ENCODE measurements around the gene MUC5B. TPM values are rescaled to one million over a fixed set of nuclear protein-coding genes. Genes with fewer than 3 reads are reported as not detected.

MUC5B gene
- total RNA-seq, 4 donors from 2014 or later = 0.04 to 139 (median 1.6) TPM

DNA sequence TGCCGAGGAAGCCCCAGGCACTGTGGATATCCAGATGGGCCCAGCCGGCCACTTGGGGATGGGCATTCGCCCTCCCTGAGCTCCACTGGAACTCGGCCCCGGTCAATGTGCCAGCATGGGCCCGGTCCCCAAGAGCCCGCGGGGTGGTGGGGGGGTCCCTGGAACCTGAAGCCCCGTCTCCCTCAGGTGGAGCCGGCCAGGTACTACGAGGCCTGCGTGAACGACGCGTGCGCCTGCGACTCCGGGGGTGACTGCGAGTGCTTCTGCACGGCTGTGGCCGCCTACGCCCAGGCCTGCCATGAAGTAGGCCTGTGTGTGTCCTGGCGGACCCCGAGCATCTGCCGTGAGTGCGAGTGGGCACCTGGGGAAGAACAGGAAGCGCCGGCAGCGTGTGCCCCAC lies 44.0 kb upstream of the MUC5B start:
- 72 to 93% methylated on average over 3 to 5 of the region's 29 CpGs for WGBS, 2 donors
- intact Hi-C loops (cut with DNase I) = no loop called here
- no peak for DNase-seq
- H3K4me1 ChIP-seq = no peaks in the 10 kb centered on the region
- no peaks in the 10 kb centered on the region for H3K36me3 ChIP-seq
- H3K9me3 ChIP-seq = no peaks in the 10 kb centered on the region
- TF ChIP-seq, protein P1, sequence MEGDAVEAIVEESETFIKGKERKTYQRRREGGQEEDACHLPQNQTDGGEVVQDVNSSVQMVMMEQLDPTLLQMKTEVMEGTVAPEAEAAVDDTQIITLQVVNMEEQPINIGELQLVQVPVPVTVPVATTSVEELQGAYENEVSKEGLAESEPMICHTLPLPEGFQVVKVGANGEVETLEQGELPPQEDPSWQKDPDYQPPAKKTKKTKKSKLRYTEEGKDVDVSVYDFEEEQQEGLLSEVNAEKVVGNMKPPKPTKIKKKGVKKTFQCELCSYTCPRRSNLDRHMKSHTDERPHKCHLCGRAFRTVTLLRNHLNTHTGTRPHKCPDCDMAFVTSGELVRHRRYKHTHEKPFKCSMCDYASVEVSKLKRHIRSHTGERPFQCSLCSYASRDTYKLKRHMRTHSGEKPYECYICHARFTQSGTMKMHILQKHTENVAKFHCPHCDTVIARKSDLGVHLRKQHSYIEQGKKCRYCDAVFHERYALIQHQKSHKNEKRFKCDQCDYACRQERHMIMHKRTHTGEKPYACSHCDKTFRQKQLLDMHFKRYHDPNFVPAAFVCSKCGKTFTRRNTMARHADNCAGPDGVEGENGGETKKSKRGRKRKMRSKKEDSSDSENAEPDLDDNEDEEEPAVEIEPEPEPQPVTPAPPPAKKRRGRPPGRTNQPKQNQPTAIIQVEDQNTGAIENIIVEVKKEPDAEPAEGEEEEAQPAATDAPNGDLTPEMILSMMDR (IDR thresholded peaks at IDR 0.05) = no peak
- no peak for TF ChIP-seq POLR2A (IDR thresholded peaks at IDR 0.05)
- H3K27ac ChIP-seq = no peak overlapping the region
- no peak overlapping the region for H3K4me3 ChIP-seq
- H3K27me3 ChIP-seq = peaks cover 0 to 51% (median 0%) of the 10 kb centered on the region in 4 donors

DNA sequence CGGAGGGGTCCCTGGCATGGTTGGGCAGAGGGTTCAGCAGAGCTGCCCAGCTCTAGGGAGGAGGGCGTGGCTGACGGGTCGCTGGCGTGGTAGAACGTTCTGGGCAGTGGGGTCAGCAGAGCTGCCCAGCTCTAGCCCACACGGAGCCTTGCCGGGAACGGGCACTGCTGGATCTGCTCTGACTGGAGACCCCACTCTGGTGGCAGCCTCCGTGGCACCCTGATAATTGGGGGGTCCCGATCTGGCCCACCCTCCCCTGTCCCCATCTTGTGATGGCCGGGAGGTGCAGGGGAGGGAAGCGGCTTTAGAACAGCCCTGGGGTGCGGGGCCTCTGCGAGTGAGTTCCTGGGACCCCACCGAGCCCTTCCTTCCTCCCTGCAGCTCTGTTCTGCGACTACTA lies 43.2 kb upstream of the MUC5B start:
- intact Hi-C loops (cut with DNase I) = no loop called here
- no peak for DNase-seq
- no peak for TF ChIP-seq POLR2A (IDR thresholded peaks at IDR 0.05)
- TF ChIP-seq, protein P1 (IDR thresholded peaks at IDR 0.05) = no peak
- no CpG with 5 or more reads among the region's 17 CpGs for WGBS, 2 donors
- Histone ChIP-seq H3K4me3 (no peak overlapping the region), H3K9me3 (no peaks in the 10 kb centered on the region), H3K4me1 (no peaks in the 10 kb centered on the region), H3K36me3 (no peaks in the 10 kb centered on the region), H3K27ac (no peak overlapping the region), H3K27me3 (peaks cover 0 to 45% (median 0%) of the 10 kb centered on the region in 4 donors)

DNA sequence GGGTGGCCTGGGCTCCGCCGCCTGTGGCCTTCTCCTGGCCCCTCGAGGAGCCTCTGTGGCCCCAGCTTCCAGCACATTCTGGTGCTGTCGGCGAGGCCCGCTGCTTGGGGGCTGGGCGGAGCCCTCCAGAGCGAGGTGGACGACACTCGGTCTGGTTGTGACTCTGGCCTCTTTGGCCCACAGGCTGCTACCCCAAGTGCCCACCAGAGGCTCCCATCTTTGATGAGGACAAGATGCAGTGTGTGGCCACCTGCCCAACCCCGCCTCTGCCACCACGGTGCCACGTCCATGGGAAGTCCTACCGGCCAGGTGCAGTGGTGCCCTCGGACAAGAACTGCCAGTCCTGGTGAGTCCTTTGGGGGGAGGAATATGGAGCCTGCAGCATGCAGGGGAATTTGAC lies 42.7 kb upstream of the MUC5B start:
- no CpG with 5 or more reads among the region's 15 CpGs for WGBS, 2 donors
- Histone ChIP-seq H3K9me3 (no peaks in the 10 kb centered on the region), H3K27ac (no peak overlapping the region), H3K36me3 (no peaks in the 10 kb centered on the region), H3K27me3 (peaks cover 0 to 45% (median 0%) of the 10 kb centered on the region in 4 donors), H3K4me3 (no peak overlapping the region), H3K4me1 (no peaks in the 10 kb centered on the region)
- intact Hi-C loops (cut with DNase I) = no loop called here
- TF ChIP-seq POLR2A (IDR thresholded peaks at IDR 0.05) = no peak
- TF ChIP-seq, protein P1 (IDR thresholded peaks at IDR 0.05) = no peak
- no peak for DNase-seq

DNA sequence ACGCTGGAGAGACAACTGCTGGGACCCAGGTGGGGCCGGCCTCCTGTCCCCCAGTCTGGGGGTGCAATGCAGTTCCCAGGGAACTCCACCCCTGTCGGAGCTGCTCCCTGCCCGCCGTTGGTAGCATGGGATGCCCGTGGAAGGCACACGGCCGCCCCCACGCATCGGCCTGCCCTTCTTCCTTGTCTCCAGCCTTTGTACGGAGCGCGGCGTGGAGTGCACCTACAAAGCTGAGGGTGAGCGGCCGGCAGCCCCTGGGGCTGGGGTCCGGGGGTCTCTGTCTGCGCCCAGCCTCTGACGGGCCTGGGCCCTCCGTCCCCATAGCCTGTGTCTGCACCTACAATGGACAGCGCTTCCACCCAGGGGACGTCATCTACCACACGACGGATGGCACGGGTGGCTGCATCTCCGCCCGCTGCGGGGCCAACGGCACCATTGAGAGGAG lies 41.9 kb upstream of the MUC5B start:
- Histone ChIP-seq H3K36me3 (no peaks in the 10 kb centered on the region), H3K9me3 (no peaks in the 10 kb centered on the region), H3K27ac (no peak overlapping the region), H3K4me1 (no peaks in the 10 kb centered on the region), H3K4me3 (no peak overlapping the region), H3K27me3 (peaks cover 0 to 49% (median 0%) of the 10 kb centered on the region in 4 donors)
- no peak for TF ChIP-seq POLR2A (IDR thresholded peaks at IDR 0.05)
- TF ChIP-seq, protein P1 (IDR thresholded peaks at IDR 0.05) = no peak
- DNase-seq = no peak
- WGBS, 2 donors = 100% methylated on average over 2 of the region's 29 CpGs; no CpG with 5 or more reads in 1 of the 2 donors
- intact Hi-C loops (cut with DNase I) = no loop called here

DNA sequence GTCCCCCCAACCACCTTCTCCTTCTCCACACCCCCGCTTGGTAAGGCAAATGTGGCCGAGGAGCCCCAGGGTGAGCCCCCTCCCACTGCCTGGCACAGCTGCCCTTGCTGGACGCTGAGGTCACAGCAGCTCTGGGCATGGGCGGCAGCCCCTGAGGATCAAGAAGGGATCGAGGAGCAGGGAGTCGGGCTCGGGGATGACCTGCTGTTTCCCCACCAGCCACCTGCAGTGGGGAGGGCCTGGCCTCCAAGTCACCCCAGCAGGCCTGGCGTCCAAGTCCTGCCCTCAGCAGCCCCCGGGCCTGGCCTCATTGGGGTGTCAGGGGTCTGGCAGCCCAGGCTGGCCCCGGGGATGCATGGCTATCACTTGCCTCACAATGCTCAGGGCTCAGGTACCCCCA lies 41.4 kb upstream of the MUC5B start:
- no peak for DNase-seq
- H3K4me1 ChIP-seq = no peaks in the 10 kb centered on the region
- H3K9me3 ChIP-seq = no peaks in the 10 kb centered on the region
- H3K27ac ChIP-seq = no peak overlapping the region
- WGBS, 2 donors = 17% methylated on average over 1 of the region's 10 CpGs; no CpG with 5 or more reads in 1 of the 2 donors
- intact Hi-C loops (cut with DNase I) = no loop called here
- H3K4me3 ChIP-seq = no peak overlapping the region
- peaks cover 0 to 52% (median 0%) of the 10 kb centered on the region in 4 donors for H3K27me3 ChIP-seq
- no peak for TF ChIP-seq POLR2A (IDR thresholded peaks at IDR 0.05)
- TF ChIP-seq, protein P1 (IDR thresholded peaks at IDR 0.05) = no peak
- H3K36me3 ChIP-seq = no peaks in the 10 kb centered on the region

All from esophagus squamous epithelium (tissue), 5 donors.